ENCODE results near the gene DHX30. TPM values are rescaled to one million over a fixed set of nuclear protein-coding genes. Genes with fewer than 3 reads are reported as not detected.
"Not testable (repeated sequence)": the region's sequence is repeated elsewhere in the genome, so short reads cannot be mapped to it uniquely, and the experiment has no call there.

Gene DHX30, protein sequence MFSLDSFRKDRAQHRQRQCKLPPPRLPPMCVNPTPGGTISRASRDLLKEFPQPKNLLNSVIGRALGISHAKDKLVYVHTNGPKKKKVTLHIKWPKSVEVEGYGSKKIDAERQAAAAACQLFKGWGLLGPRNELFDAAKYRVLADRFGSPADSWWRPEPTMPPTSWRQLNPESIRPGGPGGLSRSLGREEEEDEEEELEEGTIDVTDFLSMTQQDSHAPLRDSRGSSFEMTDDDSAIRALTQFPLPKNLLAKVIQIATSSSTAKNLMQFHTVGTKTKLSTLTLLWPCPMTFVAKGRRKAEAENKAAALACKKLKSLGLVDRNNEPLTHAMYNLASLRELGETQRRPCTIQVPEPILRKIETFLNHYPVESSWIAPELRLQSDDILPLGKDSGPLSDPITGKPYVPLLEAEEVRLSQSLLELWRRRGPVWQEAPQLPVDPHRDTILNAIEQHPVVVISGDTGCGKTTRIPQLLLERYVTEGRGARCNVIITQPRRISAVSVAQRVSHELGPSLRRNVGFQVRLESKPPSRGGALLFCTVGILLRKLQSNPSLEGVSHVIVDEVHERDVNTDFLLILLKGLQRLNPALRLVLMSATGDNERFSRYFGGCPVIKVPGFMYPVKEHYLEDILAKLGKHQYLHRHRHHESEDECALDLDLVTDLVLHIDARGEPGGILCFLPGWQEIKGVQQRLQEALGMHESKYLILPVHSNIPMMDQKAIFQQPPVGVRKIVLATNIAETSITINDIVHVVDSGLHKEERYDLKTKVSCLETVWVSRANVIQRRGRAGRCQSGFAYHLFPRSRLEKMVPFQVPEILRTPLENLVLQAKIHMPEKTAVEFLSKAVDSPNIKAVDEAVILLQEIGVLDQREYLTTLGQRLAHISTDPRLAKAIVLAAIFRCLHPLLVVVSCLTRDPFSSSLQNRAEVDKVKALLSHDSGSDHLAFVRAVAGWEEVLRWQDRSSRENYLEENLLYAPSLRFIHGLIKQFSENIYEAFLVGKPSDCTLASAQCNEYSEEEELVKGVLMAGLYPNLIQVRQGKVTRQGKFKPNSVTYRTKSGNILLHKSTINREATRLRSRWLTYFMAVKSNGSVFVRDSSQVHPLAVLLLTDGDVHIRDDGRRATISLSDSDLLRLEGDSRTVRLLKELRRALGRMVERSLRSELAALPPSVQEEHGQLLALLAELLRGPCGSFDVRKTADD
- 100 to 1,000 TPM in 1 of 5 experiments, 10 to 100 TPM in 4; 64.1 to 103 (median 92.0) TPM for total RNA-seq
- polyA plus RNA-seq = 10 to 100 TPM; 27.8 to 65.8 TPM
- total RNA-seq = 118 reads per million, percentile 87 among the genes with 10 or more reads in this experiment

DNA sequence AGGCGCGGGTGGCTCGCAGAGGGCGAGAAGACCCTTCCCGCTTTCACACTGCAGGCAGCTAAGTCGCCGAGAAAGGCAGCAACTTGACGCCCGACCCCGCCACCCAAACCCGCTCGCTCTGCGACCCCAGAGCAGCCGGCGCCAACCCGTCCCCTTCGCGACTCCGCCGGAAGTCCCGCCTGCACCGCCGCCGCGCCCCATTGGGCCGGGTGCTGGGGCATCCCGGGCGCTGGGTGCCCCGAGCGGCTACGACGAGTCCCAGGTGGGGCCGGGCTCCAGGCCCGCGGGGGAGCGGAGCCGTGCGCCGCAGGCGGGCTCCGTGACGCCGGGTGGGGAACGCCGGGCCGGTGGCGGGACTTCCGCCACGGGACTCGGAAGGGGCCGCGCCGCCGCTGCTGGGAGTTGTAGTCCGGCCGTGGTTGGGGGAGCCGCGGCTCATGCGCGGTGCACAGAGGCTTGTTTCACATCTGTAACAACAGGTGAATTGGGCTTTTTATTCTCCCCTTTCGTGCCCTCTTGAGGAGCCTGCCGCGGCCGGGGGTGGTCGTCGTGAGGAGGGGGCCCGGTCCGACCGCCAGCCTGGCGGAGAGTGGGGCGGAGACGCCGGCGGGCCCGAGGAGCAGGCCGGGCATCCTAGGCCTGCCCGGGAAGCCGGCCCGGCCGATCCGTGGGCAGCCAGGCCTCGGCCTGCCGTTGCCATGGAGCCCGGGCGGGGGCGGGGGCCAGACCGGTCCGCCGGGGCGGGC is at the start of gene DHX30:
Gene DHX30, plus strand, starts transcription at position 405 of the 746 bp plus-strand sequence. CDS start 7,546 bp downstream, outside the sequence.
- Histone ChIP-seq H3K4me3 (ENCODE audit: low read length) (peak within 1 kb of the TSS; percentile 65), H3K36me3 (ENCODE audit: control insufficient read depth in 2 of 3, insufficient read depth in 3 of 3, low read length in 3 of 3) (peaks cover 0 to 6% (median 0%) of the 10 kb centered on the region in 3 experiments), H3K27me3 (ENCODE audit: control insufficient read depth in 2 of 2, insufficient read depth in 2 of 2, low read length in 2 of 2) (no peaks in the 10 kb centered on the region), H3K27ac (ENCODE audit: low read depth, low read length) (peak within 1 kb of the TSS; percentile 92), H3K4me1 (ENCODE audit: control insufficient read depth in 2 of 2, insufficient read depth in 2 of 2, low read length in 2 of 2) (peaks cover 11 to 12% of the 10 kb centered on the region in 2 donors), H3K9me3 (ENCODE audit: control insufficient read depth in 2 of 3, low read length in 3 of 3) (no peaks in the 10 kb centered on the region)
- Mint-ChIP-seq H3K27me3 (no peaks in the 10 kb centered on the region), H3K9me3 (no peaks in the 10 kb centered on the region), H3K27ac (peak within 1 kb of the TSS; percentile 92 to 98 (median 95)), H3K4me1 (peaks cover 6 to 25% (median 20%) of the 10 kb centered on the region in 7 donors), H3K36me3 (peaks cover 0 to 6% (median 0%) of the 10 kb centered on the region in 5 donors), H3K4me3 (peak within 1 kb of the TSS; percentile 89 to 98 (median 95))
- intact Hi-C loops (cut with micrococcal nuclease) = loop anchor here (1.0 to 5.0 kb wide), 9 partner anchors 14 to 422 kb away; partner anchors contain the start of genes ELP6 (in 2 of the 2), PTPN23 (in 1 of the 2) and SMARCC1 (in 1 of the 2)
- CTCF ChIA-PET = interaction anchor here (1.3 kb wide), 1 partner anchor 281 kb away, joined by 6 read pairs; no protein-coding TSS in a partner anchor
- peak; percentile 77 to 90 (median 82) for DNase-seq
- ATAC-seq = peak; percentile 95
- POLR2A ChIA-PET = interaction anchor here (0.6 to 1.8 kb wide), 5 partner anchors 9 to 1092 kb away, joined by 3 to 7 read pairs (median 4); partner anchors contain the start of gene SMARCC1

DNA sequence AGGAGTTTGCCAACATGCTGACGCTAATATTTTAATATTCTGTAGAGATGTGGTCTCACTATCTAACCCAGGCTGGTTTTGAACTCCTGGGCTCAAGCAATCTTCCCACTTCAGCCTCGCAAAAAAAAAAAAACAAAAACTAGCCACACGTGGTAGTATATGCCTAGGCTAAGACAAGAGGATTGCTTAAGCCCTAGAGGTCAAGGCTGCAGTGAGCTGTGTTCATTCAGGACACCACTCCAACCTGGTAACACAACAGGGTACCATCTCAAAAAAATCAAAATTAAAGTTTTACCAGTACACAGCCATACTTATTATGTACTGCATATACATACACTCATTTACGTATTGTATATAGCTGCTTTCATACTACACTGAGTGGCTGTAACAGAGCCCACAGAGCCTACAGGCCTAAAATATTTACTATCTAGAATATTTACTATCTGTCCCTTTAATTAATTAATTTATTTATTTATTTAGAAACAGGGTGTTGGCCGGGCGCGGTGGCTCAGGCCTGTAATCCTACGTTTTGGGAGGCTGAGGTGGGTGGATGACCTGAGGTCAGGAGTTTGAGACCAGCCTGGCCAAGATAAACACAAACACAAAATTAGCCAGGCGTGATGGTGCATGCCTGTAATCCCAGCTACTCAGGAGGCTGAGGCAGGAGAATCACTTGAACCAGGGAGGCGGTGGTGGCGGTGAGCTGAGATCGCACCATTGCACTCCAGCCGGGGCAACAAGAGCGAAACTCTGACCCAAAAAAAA is 44.5 kb upstream of the DHX30 start:
- Histone ChIP-seq H3K27me3 (ENCODE audit: control insufficient read depth in 2 of 2, insufficient read depth in 2 of 2, low read length in 2 of 2) (no peaks in the 10 kb centered on the region), H3K4me3 (ENCODE audit: low read length) (no peak overlapping the region), H3K9me3 (ENCODE audit: control insufficient read depth in 2 of 3, low read length in 3 of 3) (no peaks in the 10 kb centered on the region), H3K36me3 (ENCODE audit: control insufficient read depth in 2 of 3, insufficient read depth in 3 of 3, low read length in 3 of 3) (peaks cover 0 to 20% (median 0%) of the 10 kb centered on the region in 3 experiments), H3K27ac (ENCODE audit: low read depth, low read length) (no peak overlapping the region), H3K4me1 (ENCODE audit: control insufficient read depth in 2 of 2, insufficient read depth in 2 of 2, low read length in 2 of 2) (no peaks in the 10 kb centered on the region)
- Mint-ChIP-seq H3K36me3 (peaks cover 0 to 12% (median 5%) of the 10 kb centered on the region in 5 donors), H3K27me3 (no peaks in the 10 kb centered on the region), H3K4me3 (no peak overlapping the region), H3K27ac (peak overlapping the region in 1 of 9 donors; percentile 17), H3K4me1 (peaks cover 0 to 15% (median 5%) of the 10 kb centered on the region in 7 donors), H3K9me3 (no peaks in the 10 kb centered on the region)
- CTCF ChIA-PET = no interaction called here
- POLR2A ChIA-PET = interaction anchor here (0.6 kb wide), 2 partner anchors 285 to 1317 kb away, joined by 3 to 6 read pairs; no protein-coding TSS in a partner anchor
- DNase-seq = no peak
- ATAC-seq = no peak
- intact Hi-C loops (cut with micrococcal nuclease) = no loop called here

DNA sequence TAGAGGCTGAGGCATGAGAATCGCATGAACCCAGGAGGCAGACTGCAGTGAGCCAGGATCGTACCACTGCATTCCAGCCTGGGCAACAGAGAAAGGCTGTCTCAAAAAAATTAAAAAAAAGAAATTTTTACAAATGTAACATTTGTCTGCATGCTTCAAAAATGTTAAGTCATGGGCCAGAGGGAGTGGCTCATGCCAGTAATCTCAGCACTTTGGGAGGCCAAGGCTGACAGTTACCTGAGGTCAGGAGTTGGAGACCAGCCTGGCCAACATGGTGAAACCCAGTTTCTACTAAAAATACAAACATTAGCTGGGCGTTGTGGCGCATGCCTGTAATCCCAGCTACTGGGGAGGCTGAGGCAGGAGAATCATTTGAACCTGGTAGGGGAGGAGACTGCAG is 42.7 kb upstream of the DHX30 start:
- POLR2A ChIA-PET = interaction anchor here (0.6 kb wide), 1 partner anchor 10 kb away, joined by 3 read pairs; no protein-coding TSS in a partner anchor
- H3K9me3 Mint-ChIP-seq; DNase-seq; CTCF ChIA-PET; H3K4me1 ChIP-seq (ENCODE audit: control insufficient read depth in 2 of 2, insufficient read depth in 2 of 2, low read length in 2 of 2); H3K4me3 Mint-ChIP-seq; H3K4me3 ChIP-seq (ENCODE audit: low read length); H3K9me3 ChIP-seq (ENCODE audit: control insufficient read depth in 2 of 3, low read length in 3 of 3); intact Hi-C loops (cut with micrococcal nuclease); ATAC-seq; H3K27me3 ChIP-seq (ENCODE audit: control insufficient read depth in 2 of 2, insufficient read depth in 2 of 2, low read length in 2 of 2); H3K27me3 Mint-ChIP-seq; H3K27ac ChIP-seq (ENCODE audit: low read depth, low read length): not testable (repeated sequence)
- Mint-ChIP-seq H3K27ac (peak overlapping the region in 5 of 9 donors; percentile 7 to 51 (median 21)), H3K36me3 (peaks cover 0 to 16% (median 10%) of the 10 kb centered on the region in 5 donors), H3K4me1 (peaks cover under 1 to 19% (median 5%) of the 10 kb centered on the region in 7 donors)
- peaks cover 0 to 28% (median 5%) of the 10 kb centered on the region in 3 experiments for H3K36me3 ChIP-seq (ENCODE audit: control insufficient read depth in 2 of 3, insufficient read depth in 3 of 3, low read length in 3 of 3)

DNA sequence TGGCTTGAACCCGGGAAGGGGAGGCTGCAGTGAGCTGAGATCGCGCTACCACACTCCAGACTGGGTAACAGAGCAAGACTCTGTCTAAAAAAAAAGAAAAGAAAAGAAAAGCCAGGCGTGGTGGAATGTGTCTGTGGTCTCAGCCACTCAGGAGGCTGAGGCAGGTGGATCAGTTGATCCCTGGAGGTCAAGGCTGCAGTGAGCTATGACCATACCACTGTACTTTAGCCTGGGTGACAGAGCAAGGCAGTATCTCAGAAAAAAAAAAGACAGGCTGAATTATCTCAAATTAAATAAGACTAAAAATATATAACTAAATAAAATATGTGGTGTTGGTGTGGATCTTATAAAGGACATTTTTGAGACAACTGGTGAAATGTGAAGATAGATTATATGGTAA is 41.9 kb upstream of the DHX30 start:
- Mint-ChIP-seq H3K36me3 (peaks cover 0 to 16% (median 11%) of the 10 kb centered on the region in 5 donors), H3K4me3 (no peak overlapping the region), H3K4me1 (peaks cover 3 to 19% (median 5%) of the 10 kb centered on the region in 7 donors), H3K27ac (peak overlapping the region in 2 of 9 donors; percentile 11 to 69), H3K9me3 (no peaks in the 10 kb centered on the region), H3K27me3 (no peaks in the 10 kb centered on the region)
- DNase-seq = no peak
- Histone ChIP-seq H3K36me3 (ENCODE audit: control insufficient read depth in 2 of 3, insufficient read depth in 3 of 3, low read length in 3 of 3) (peaks cover 0 to 28% (median 5%) of the 10 kb centered on the region in 3 experiments), H3K27ac (ENCODE audit: low read depth, low read length) (no peak overlapping the region), H3K4me1 (ENCODE audit: control insufficient read depth in 2 of 2, insufficient read depth in 2 of 2, low read length in 2 of 2) (no peaks in the 10 kb centered on the region), H3K27me3 (ENCODE audit: control insufficient read depth in 2 of 2, insufficient read depth in 2 of 2, low read length in 2 of 2) (no peaks in the 10 kb centered on the region), H3K4me3 (ENCODE audit: low read length) (no peak overlapping the region), H3K9me3 (ENCODE audit: control insufficient read depth in 2 of 3, low read length in 3 of 3) (no peaks in the 10 kb centered on the region)
- ChIA-PET CTCF (no interaction called here), POLR2A (no interaction called here)
- intact Hi-C loops (cut with micrococcal nuclease) = no loop called here
- ATAC-seq = no peak

DNA sequence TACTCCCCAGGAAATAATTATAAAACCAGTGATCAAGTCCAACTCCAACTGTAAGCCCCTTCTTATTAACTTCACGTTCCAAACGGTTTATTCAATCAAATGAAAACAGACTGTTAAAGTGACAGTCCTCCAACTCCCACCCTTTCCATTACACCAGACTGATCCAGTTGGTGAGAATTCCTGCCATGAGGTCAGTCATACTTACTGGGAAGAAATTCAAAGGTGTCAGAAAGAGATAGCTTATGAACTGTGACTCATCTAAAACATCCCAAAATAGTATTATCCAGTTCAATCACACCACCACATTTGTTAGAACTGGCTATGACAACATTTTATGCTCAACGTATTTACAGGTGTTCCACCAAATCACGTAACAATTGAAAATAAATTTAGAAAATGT is 40.7 kb upstream of the DHX30 start:
- no peaks in the 10 kb centered on the region for H3K4me1 ChIP-seq (ENCODE audit: control insufficient read depth in 2 of 2, insufficient read depth in 2 of 2, low read length in 2 of 2)
- H3K4me1 Mint-ChIP-seq = peaks cover 0 to 14% (median 5%) of the 10 kb centered on the region in 7 donors
- ChIA-PET POLR2A (no interaction called here), CTCF (no interaction called here)
- peaks cover 0 to 8% (median 5%) of the 10 kb centered on the region in 5 donors for H3K36me3 Mint-ChIP-seq
- no peaks in the 10 kb centered on the region for H3K9me3 ChIP-seq (ENCODE audit: control insufficient read depth in 2 of 3, low read length in 3 of 3)
- intact Hi-C loops (cut with micrococcal nuclease) = no loop called here
- ATAC-seq (no peak), DNase-seq (no peak)
- H3K4me3 Mint-ChIP-seq = no peak overlapping the region
- H3K9me3 Mint-ChIP-seq = no peaks in the 10 kb centered on the region
- no peak overlapping the region for H3K4me3 ChIP-seq (ENCODE audit: low read length)
- no peaks in the 10 kb centered on the region for H3K27me3 ChIP-seq (ENCODE audit: control insufficient read depth in 2 of 2, insufficient read depth in 2 of 2, low read length in 2 of 2)
- no peaks in the 10 kb centered on the region for H3K27me3 Mint-ChIP-seq
- peak overlapping the region in 8 of 9 donors; percentile 0 to 69 (median 22) for H3K27ac Mint-ChIP-seq
- H3K27ac ChIP-seq (ENCODE audit: low read depth, low read length) = no peak overlapping the region
- H3K36me3 ChIP-seq (ENCODE audit: control insufficient read depth in 2 of 3, insufficient read depth in 3 of 3, low read length in 3 of 3) = peaks cover 0 to 20% (median 5%) of the 10 kb centered on the region in 3 experiments

All from naive thymus-derived CD4-positive, alpha-beta T cell (primary cell).